ENCODE data around the gene ZNF783.

GRCh38 chr7:149289856-149290255, 27.9 kb downstream of the ZNF783 start:
- TF ChIP-seq CTCF (IDR thresholded peaks at IDR 0.05; ENCODE audit: poor library complexity) (no peak), EZH2 (IDR thresholded peaks at IDR 0.05; ENCODE audit: borderline replicate concordance) (no peak), EZH2phosphoT487 (IDR thresholded peaks at IDR 0.05; ENCODE audit: low read depth, severe bottlenecking, unreplicated experiment) (no peak)

Data from hepatocyte (in vitro differentiated cells).